Lung (tissue), 12 donors: ENCODE measurements around the gene SERTAD1. TPM values are rescaled to one million over a fixed set of nuclear protein-coding genes. Genes with fewer than 3 reads are reported as not detected.

Experiments
- ATAC-seq: fragments of 200-7000 bp; cut with Tn5 transposase; one replicate; pipeline ENCODE4 v1.9.1; 2020; ENCODE audit warnings: moderate number of reproducible peaks; ENCODE audit not compliant: insufficient read depth, low FRiP score
- DNase-seq, 3 donors: peaks; one replicate each; pipeline ENCODE4 v3.0.0-alpha.2; 2013 to 2017
- H3K27ac ChIP-seq, 2 donors: one replicate each; pipeline ENCODE4 v1.5.1; 2013; ENCODE audit warnings: mild to moderate bottlenecking in 2 of 2, moderate library complexity in 2 of 2, control low read depth in 1 of 2, inconsistent platforms in 1 of 2, low read depth in 1 of 2, low read length in 1 of 2
- H3K27me3 ChIP-seq, 3 donors: one replicate each; pipeline ENCODE4 v1.5.1; 2013; ENCODE audit warnings: low read length in 2 of 3; ENCODE audit not compliant: control insufficient read depth in 3 of 3, insufficient read depth in 3 of 3
- H3K36me3 ChIP-seq, 4 donors: one replicate each; pipeline ENCODE4 v1.5.1; 2013; ENCODE audit warnings: low read length in 4 of 4, mild to moderate bottlenecking in 1 of 4, moderate library complexity in 1 of 4; ENCODE audit not compliant: control insufficient read depth in 4 of 4, insufficient read depth in 4 of 4
- H3K4me1 ChIP-seq, 5 donors: one replicate each; pipeline ENCODE4 v1.5.1; 2013; ENCODE audit warnings: low read length in 5 of 5, mild to moderate bottlenecking in 2 of 5, moderate library complexity in 1 of 5; ENCODE audit not compliant: control insufficient read depth in 5 of 5, insufficient read depth in 5 of 5
- H3K4me3 ChIP-seq: one replicate; pipeline ENCODE4 v1.5.1; 2013; ENCODE audit warnings: mild to moderate bottlenecking, control low read depth, moderate library complexity
- H3K9ac ChIP-seq, 2 donors: one replicate each; pipeline ENCODE4 v1.5.1; 2013; ENCODE audit warnings: low read length in 2 of 2, control low read depth in 1 of 2; ENCODE audit not compliant: insufficient read depth in 1 of 2
- H3K9me3 ChIP-seq, 4 donors: one replicate each; pipeline ENCODE4 v1.5.1; 2013; ENCODE audit warnings: low read length in 3 of 4, mild to moderate bottlenecking in 1 of 4, moderate library complexity in 1 of 4; ENCODE audit not compliant: control insufficient read depth in 4 of 4, insufficient read depth in 3 of 4
- CTCF ChIP-seq: IDR thresholded peaks from 2 replicates; pipeline ENCODE4 v1.5.1; 2012; ENCODE audit warnings: mild to moderate bottlenecking; ENCODE audit errors: control extremely low read depth, extremely low read depth
- WGBS, 2 donors: extraction: QIAGEN DNeasy Blood & Tissue Kit; methylation state at CpG; one replicate each; pipeline ENCODE4 v1.1.7; 2013; 5-methylcytosine and 5-hydroxymethylcytosine counted together
- polyA plus RNA-seq, 2 donors: library from polyadenylated mRNA; stranded (reverse); fragments of 200-250 nt; gene quantifications; one replicate each; pipeline ENCODE4 v1.2.1, GENCODE V29; 2013
- total RNA-seq, 2 donors: library from RNA; depleted of rRNA in 1 of 2; stranded (reverse); fragments of >200 nt in 1 of 2; gene quantifications; one replicate each; pipeline ENCODE4 v1.2.1, GENCODE V29; 2014 to 2021
- donor health status: control.
- donor health status: control.
- donor health status: Bipolar disorder and iron deficiency.
- donor health status: healthy.
- donor health status: DM: yes; HTN: yes; CAD: no.

SERTAD1 gene
- total and polyA plus RNA-seq, 4 donors = 10.8 to 37.9 (median 24.2) TPM

- peak overlapping the region in 1 of 2 donors; percentile 70 for H3K27ac ChIP-seq
Measured at GRCh38 chr19:40419066-40419612, 6.7 kb downstream of the SERTAD1 start.

GRCh38 chr19:40418040-40418439 lies 7.8 kb downstream of the SERTAD1 start:
- peaks cover 2 to 33% (median 9%) of the 10 kb centered on the region in 5 donors for H3K4me1 ChIP-seq

More at GRCh38 chr19:40419066-40419612, 6.7 kb downstream of the SERTAD1 start:
- Histone ChIP-seq H3K4me1 (peaks cover 2 to 26% (median 5%) of the 10 kb centered on the region in 5 donors), H3K27me3 (no peaks in the 10 kb centered on the region), H3K9ac (no peak overlapping the region), H3K9me3 (no peaks in the 10 kb centered on the region), H3K4me3 (no peak overlapping the region), H3K36me3 (peaks cover 5 to 11% (median 9%) of the 10 kb centered on the region in 4 donors)
- 66 to 81% methylated on average over 5 of the region's 5 CpGs for WGBS, 2 donors
- ATAC-seq = no peak
- no peak for DNase-seq
- no peak for TF ChIP-seq CTCF

GRCh38 chr19:40417643-40417981 lies 8.2 kb downstream of the SERTAD1 start:
- Histone ChIP-seq H3K9me3 (no peaks in the 10 kb centered on the region), H3K9ac (no peak overlapping the region), H3K27me3 (no peaks in the 10 kb centered on the region), H3K27ac (peak overlapping the region; percentile 74 to 87), H3K4me3 (no peak overlapping the region), H3K36me3 (peaks cover 2 to 4% (median 3%) of the 10 kb centered on the region in 4 donors), H3K4me1 (peaks cover 2 to 33% (median 9%) of the 10 kb centered on the region in 5 donors)
- ATAC-seq = no peak
- no peak for TF ChIP-seq CTCF
- DNase-seq = no peak
- WGBS, 2 donors = 60 to 67% methylated on average over 4 of the region's 4 CpGs

More at GRCh38 chr19:40418040-40418439, 7.8 kb downstream of the SERTAD1 start:
- no peak overlapping the region for H3K9ac ChIP-seq
- H3K27ac ChIP-seq = peak overlapping the region; percentile 74 to 87
- ATAC-seq = no peak
- H3K9me3 ChIP-seq = no peaks in the 10 kb centered on the region
- 75 to 78% methylated on average over 3 of the region's 3 CpGs for whole genome bisulfite sequencing, 2 donors
- TF ChIP-seq CTCF = no peak
- DNase-seq = no peak
- H3K36me3 ChIP-seq = peaks cover 5 to 8% (median 7%) of the 10 kb centered on the region in 4 donors
- no peaks in the 10 kb centered on the region for H3K27me3 ChIP-seq
- no peak overlapping the region for H3K4me3 ChIP-seq
